Nasal cavity respiratory epithelium epithelial cell of viscerocranial mucosa (primary cell): ENCODE data around the gene TGIF2LX. TPM values are rescaled to one million over a fixed set of nuclear protein-coding genes. Genes with fewer than 3 reads are reported as not detected.

Source experiments
- total RNA-seq: library from RNA; depleted of rRNA; stranded (reverse); fragments of >200 nt; gene quantifications from 2 replicates; pipeline ENCODE4 v1.2.3, GENCODE V29; 2014

The TGIF2LX gene
- not detected in 2 replicates for total RNA-seq

GRCh38 chrX:89921665-89922064 lies at the start of gene TGIF2LX:
Gene TGIF2LX (plus strand): TSS chrX:89921908. CDS start chrX:89922086, 178 bp downstream.

